Ovary (tissue), 3 donors: ENCODE measurements around the gene AUTS2.

Experiments used
- CTCF ChIP-seq, 3 donors: fragments of 450-650 bp in 2 of 3; fragments of 200-600 bp in 1 of 3; IDR thresholded peaks; one replicate each; pipeline versions ENCODE4 v1.5.1 to v1.8.0; 2016 to 2022; ENCODE audit warnings: antibody characterized with exemption in 3 of 3, mild to moderate bottlenecking in 1 of 3
- EP300 ChIP-seq: sonication (generic); formaldehyde crosslinking; IDR thresholded peaks from one replicate; pipeline ENCODE4 v1.6.1; 2017; ENCODE audit warnings: antibody characterized with exemption
- POLR2A ChIP-seq: fragments of 450-650 bp; IDR thresholded peaks from one replicate; pipeline ENCODE4 v1.6.1; 2017; ENCODE audit warnings: antibody characterized with exemption, mild to moderate bottlenecking, moderate library complexity
- donor health status: DM: no; HTN: no; CAD: no.

GRCh38 chr7:70171369-70171920 is 573.2 kb downstream of the AUTS2 start:
- TF ChIP-seq POLR2A (no peak), CTCF (IDR thresholded peaks at IDR 0.05) (no peak), EP300 (no peak)
